HG02943 (cell line): Measurements from ENCODE around the gene SEPTIN7.

ENCODE experiments used
- ATAC-seq: cut with Tn5 transposase; IDR thresholded peaks from one replicate; pipeline ENCODE4 v1.9.1; 2021; ENCODE audit warnings: mild to moderate bottlenecking, low read depth, moderate library complexity; ENCODE audit not compliant: unreplicated experiment

Gene SEPTIN7

DNA sequence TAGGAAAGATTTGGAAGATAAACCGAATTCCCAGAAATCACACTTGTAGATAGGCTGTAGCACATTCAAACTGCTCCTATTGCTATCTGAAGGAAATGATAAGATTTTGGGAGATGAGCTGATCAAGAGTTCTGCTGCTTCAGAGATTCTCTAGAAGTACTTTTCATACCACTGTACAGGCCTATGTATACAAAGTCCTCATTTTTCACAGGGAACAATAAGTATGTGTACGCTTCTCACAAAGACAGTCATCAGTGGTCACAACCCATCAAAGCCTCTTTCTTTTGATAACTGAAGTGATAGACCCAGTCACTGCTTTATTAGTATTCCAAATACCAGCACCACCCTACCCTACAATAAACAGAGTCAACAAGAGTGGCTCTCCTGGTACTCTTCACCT lies 15.6 kb upstream of the SEPTIN7 start:
- ATAC-seq: no peak

DNA sequence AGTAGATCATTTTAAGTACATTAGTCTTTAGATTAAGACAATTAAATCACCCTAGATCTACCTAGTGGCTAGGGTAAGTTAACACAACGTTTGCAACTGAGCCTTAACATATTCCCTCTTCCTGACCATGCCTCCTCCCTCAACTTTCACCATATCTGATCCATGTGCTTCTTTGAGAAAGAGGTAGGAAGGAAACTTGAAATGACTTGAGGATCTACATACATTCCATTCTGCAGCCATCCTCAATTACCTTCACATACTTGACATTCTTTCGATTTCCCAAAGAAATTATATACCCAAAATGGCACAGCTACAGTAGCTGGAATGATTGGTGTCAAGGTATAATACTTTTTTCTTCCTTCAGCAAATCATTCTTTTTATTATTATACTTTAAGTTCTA lies 12.9 kb upstream of the SEPTIN7 start:
- no peak for ATAC-seq

DNA sequence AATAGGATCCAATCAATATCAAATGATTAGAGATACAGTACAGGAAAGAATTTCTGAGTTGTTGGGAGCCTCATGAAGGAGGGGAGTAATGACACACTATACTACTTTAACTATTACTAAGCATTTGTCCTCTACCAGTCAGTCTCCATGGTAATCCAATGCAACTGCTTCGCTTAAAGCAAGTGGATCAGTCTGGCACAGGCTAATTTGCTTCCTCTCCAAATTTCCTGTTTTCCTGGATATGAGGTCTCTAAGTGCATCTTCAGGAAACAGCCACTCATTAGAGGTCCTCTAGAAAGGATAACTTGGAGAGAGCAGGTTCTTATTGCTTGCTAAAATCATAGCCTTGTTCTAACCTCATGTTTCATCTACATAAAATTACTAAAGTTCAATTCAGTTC lies 8.4 kb upstream of the SEPTIN7 start:
- no peak for ATAC-seq

DNA sequence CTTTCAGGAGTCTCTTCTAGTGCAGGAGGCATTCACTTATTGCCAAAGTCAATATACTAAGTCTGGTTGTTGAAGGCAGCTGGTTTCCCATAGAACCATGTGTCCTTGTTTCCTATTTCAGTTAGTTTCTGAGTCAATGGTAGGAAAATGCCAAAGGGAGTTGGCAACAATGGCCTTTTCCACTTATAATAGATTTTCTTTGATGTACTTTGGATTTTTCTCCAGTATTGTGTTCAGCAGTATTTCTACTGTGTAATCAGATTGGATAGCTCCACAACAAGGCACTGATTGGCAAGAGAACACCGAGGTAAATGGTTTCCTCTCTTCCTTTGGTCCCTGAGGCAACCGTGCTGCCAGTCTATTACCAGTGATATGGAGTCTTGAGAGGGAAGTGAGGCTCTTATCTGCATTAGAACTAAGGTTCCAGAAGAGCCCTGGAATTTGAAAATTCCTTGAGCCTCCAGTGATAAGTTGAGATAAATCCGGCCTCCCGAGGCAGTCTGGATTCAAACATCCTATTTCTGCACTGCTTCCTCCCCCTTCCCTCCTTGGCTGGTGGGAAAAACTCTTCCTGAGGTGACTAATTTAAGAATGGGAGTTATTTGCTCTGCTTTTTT lies 7.9 kb upstream of the SEPTIN7 start:
- ATAC-seq: no peak

DNA sequence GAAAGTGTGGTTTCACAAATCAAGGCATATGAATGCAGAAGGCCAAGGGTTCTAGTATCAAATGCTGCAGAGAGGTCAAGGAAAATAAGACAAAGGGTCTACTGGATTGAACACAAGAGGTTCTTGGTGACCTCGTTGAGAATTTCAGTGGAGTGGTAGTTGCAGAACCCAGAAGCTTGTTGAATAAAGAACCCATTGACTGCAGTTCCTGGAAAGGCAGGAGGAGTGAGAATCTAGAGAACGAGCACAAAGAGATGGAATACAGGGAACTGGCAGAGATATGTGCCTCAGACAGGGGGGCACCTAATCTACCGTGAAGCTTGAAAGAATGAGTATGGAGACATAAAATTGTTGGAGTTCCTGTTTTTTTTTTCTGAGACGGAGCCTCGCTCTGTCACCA lies 3.5 kb upstream of the SEPTIN7 start:
- no peak for ATAC-seq

DNA sequence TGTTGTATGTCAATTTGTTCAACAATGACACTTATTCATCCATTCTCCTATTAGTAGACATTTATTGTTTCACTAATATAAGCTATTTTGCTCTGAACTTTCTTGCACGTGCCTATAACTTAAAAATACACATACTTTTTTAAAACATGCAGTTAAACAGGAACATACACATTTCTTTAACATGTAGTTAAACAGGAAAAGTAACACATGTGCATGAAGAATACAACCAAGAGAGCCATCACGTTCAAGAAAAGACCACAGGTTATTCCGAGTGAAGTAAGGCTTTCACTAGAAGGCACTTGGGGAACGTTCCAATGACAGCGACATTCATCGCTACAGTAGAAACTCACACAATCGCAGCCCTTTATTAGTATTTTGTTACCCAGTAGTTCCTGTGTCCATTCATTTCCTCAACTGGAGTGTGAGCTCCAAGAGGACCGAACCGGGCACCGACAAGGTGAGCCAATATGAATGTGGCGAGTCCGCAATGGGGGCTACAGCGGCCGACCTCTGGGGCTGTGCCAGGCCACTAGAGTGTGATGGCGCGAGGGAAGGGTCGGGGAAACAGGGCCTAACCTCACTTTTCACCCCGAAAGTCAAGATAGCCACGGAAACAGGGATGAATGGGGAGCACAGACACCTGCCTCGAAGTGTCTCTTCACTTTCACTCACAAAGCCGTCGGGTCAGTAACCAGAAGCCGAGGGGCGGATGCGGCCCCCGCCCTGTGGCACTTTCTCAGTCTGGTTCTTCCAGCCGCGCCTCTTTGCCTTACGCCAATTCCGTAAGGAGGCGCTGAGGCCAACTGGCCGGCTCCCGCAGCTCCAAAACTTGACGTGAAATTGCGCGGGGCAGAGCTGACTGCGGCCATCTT lies 775 bp upstream of the SEPTIN7 start:
- peak; percentile 49 for ATAC-seq

DNA sequence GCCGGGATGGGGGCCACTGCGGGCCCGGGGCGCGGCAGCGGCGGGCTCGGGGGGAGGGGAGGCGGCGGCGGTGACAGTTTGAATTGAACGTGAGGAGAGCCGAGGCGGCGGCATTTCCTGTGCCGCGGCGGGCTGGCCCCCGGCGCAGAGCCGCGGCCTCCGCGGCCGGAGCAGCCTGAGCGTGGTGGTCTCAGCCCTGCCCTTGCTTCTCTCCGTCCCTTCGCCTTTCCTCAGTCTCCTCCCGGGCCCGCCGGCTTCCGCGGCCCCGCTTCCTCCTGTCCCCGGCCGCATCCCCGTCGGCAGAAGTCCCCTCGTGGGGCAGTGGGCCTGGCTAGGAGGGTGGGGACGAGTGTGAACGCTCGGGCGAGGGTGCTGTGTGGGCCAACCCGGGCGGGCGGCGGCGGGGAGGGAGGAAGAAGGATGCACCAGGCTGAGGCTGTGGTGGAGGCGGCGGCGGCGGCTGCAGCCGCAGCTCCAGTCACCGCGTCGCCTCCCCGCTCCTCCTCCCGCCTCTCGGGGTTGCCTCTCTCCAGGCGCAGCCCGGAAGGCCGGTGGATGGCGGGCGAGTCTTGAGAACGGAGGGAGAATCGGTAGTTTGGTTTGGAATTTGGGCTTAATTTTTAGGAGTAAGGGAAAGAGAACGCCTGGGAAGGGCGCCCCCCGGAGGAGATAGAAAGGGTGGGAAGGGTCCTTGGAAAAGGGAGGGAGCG lies 690 bp downstream of the SEPTIN7 start:
- peak; percentile 30 for ATAC-seq

DNA sequence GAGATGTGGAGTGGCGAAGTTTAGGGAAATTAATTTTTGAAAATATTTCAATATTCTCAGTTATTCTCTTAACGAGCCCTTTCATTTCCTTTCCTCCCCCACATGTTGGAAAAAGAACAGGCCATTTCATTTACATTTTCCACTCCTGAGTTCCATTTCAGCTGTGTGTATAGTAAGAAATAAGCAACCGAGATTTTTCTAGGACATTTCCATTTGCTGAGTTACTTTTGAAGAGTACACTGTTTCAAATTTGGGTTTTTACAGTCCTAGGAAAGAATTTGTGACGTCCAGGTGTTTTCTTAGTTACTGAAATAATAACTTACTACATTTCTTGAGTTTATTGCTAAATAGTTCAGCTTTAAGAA lies 1.2 kb downstream of the SEPTIN7 start:
- ATAC-seq: no peak

DNA sequence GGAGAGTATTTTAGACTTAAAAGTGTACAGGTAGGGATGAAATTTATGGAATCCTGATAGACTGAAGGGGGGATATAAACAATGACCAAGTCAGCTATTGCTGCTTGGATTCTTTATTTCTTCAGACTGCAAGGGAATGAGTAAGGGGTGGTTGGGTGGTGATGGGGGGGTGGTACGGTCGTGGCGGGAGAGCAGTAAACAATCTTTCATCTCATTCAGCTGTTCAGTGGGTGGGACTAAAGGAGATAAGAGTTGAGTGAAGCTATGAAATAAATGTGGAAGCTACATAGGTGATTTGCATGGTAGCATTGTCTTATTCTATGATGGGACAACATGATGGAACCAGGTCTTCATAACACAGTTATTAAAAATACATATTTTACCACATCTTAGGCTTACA lies 1.8 kb downstream of the SEPTIN7 start:
- ATAC-seq: no peak

DNA sequence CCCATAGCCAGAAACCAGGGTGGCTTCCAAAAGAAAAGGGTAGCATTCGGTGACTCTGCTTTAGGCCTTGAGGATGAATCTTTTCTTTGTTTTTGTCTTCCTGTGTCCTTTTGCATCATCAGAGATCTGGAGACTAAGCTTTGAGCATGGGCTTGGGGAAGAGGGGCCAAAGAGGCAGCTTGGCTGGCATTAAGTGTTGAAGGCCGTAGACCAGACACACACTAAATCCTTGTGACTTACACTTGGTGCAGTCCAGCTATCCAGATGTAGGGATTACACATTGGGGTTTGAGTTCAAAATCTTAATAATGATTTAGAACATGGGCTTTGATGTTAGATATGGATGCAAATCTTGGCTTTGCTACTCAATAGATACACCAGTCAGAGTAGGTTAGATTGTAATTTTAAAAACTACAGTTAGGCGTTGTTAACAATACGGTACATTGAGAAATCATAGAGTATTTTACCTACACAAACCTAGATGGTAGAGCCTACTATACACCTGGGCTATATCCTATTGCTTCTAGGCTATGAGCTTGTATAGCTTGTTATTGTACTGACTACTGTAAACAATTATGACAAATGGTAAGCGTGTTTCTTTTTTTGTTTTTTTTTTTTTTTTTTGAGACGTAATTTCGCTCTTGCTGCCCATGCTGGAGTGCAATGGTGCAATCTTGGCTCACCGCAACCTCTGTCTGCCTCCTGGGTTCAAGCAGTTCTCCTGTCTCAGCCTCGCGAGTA lies 3.5 kb downstream of the SEPTIN7 start:
- no peak for ATAC-seq

DNA sequence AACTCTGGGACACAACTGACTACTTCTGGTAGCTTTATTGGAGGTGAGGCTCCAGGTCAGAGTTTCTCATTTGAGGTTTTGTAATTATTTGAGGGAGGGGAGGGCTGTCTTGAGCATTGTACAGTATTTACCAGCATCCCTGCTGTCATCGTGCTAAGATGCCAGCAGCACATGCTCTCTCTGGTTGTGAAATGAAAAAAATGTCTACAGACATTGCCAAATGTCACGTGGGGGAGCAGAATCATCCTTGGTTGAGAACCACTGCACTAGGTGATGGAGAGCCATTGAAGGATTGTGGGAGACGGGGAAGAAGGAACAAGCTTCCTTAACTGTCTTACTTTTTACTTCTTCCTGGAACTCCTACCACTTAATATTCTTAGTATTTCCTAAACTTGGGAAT lies 5.0 kb downstream of the SEPTIN7 start:
- no peak for ATAC-seq

DNA sequence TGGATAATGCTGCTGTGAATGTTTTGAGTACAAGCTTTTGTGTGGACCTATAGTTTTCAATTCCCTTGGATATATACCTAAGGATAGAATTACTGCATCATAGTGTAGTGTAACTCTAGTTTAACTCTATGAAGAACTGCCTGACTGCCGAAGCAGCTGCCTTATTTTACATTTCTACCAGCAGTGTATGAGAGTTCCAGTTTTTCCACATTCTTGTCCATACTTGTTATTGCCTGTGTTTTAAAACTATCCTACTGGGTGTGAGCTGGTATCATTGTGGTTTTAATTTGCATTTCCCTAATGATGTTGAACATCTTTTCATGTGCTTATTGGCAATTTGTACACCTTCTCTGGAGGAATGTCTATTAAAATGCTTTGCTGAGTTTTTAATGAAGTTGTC lies 15.7 kb downstream of the SEPTIN7 start:
- ATAC-seq: no peak

DNA sequence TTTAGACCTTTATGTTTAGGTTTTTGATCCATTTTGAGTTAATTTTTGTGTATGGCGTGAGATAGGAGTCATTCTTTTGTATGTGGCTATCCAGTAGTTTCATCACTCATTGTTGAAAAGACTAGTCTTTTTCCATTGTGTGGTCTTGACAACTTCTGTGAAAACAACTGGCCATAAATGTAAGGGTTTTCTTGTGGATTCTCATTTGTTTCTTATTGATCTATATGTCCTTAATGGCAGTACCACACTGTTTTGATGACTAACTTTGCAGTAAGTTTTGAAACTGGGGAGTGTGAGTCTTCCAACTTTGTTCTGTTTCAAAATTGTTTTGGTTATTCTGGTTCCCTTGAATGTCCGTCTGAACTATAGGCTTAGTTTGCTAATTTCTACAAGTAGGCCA lies 16.3 kb downstream of the SEPTIN7 start:
- no peak for ATAC-seq

DNA sequence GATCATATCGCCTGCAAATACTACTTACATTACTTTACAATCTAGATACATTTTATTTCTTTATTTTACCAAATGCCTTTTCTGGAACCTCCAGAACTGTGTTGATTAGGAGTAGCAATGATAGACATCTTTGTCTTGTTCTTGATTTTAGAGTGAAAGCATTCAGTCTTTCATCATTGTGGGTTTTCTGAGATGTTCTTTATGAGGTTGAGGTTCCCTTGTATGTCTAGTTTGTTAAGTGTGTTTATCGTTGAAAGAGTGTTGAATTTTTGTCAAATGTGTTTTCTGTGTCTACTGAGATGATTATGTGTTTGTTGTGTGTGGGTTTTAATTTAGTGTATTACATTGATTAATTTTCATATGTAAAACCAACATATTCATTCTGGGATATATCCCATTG lies 17.1 kb downstream of the SEPTIN7 start:
- no peak for ATAC-seq

DNA sequence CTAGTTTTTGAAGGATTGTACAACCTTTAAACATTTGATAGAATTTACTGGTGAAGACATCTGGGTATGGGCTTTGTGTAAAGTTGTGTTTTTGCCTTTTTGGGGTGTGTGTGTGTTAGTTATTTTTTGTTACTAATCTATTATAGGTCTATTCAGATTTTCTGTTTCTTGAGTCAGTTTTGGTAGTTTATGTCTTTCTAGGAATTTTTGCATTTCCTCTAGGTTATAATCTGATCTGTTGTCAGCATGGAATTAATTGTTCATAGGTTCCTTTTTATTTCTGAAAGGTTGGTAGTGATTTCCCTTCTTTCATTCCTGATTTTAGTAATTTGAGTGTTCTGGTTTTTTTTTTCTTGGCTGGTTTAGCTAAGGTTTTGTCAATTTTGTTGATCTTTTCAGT lies 17.7 kb downstream of the SEPTIN7 start:
- no peak for ATAC-seq

DNA sequence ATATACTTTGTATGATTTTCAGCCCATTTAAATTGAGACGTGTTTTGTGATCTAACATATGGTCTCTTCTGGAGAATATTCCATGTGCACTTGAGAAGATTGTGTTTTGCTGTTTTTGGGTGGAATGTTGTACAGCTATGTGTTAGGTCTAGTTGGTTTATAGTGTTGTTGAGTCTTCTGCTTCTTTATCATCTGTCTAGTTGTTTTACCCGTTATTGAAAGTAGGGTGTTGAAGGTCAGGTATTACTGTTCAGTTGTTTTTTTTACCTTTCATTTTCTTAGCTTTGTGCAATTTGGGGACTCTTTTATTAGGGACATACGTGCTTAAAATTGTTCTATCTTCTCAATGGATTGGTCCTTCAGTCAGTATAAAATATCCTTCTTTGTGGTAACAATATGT lies 18.5 kb downstream of the SEPTIN7 start:
- no peak for ATAC-seq

DNA sequence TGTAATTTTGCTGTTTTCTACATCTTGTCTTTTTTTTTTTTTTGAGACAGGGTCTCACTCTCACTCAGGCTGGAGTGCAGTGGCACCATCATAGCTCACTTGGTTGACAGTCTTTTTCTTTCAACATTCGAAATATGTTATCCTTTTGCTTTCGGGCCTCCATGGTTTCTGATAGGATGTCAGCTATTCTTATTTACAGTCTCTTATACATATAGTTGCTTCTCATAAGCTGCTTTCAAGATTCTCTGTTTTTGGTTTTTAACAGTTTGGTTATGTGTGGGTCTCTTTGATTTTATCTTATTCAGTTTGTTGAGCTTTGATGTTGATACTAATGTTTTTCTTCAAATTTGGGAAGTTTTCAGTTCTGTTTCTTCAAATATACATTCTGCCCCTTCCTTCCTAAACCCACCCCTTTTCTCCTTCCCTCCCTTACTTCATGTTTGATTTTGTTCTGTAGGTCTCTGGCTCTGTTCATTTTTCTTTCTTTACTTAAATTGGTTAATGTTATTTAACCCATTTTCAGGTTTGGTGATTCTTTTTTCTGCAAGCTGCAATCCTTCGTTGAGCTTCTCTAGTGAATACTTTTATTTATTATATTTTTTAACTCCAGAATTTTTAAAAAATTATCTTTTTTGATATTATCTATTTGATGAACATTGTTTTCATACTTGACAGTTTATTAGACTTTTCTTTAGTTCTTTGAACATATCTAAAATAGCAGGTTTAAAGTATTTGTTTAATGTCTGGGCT lies 19.3 kb downstream of the SEPTIN7 start:
- no peak for ATAC-seq

DNA sequence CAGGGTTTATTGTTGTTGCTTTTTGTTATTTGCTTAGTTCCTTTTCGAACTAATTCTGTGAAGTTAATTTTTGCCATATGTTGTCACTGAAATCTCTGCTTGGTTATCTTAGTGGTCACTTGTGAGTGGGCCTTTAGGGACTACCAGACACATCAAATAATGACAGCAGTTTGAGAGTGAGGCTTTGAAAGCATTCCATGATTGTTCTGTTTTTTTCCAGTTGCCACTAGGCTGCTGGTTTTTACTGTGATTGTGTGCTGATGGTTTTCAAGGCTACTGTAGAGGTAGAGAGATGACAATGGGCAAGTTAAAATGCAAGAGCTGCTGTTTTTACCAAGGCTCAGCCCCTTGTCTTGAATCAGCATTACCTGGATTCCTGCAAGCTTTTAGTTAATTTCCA lies 20.0 kb downstream of the SEPTIN7 start:
- ATAC-seq: no peak

DNA sequence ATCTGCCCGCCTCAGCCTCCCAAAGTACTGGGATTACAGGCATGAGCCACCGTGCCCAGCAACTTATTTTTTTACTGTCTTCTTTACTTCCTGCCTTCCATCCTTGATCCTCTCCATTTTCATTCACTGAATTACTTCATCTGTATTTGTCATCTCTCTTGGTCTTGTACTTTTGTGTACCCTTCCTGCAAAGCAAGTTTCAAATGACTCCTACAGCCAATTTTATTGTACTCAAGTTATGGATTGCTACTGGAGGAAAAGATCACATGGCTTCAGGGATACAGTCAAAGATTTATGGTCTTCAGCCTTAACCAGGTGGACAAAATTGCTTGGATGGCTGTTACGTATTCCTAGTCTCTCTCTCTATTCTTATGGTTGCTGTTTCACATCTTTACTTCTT lies 22.6 kb downstream of the SEPTIN7 start:
- ATAC-seq: no peak

DNA sequence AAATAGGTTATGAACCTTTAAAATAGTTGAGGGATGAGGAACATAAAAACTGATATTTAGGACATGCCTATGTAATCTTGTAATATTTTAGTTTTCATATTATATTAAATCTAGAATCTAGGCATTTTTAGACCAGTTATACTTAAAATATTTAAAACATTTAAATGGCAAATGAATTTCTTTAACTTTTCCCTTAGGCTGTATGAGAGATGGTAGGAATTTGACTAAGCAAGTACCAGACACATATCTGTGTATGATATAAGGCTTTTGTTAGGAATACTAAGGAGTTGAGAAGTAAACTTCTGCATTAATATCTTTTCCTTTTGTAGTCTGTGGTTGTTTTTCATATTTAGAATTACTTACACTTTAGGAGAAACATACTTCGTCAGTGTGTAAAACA lies 25.1 kb downstream of the SEPTIN7 start:
- no peak for ATAC-seq
